Retinal pigment epithelial cell (primary cell): Measurements from ENCODE around the gene AP3B1.

Source experiments
- DNase-seq: peaks from one replicate; pipeline ENCODE4 v3.0.0-alpha.2; 2010; ENCODE audit warnings: low read depth
- H3K4me3 ChIP-seq: 2 replicates; pipeline ENCODE4 v1.5.1; 2011; ENCODE audit warnings: mild to moderate bottlenecking, low read length, control low read depth, moderate library complexity
- TF ChIP-seq, protein P1 (sequence below): conservative IDR thresholded peaks from 2 replicates; pipeline ENCODE4 v1.5.1; 2011; ENCODE audit warnings: low read depth, low read length, control low read depth, inconsistent platforms

AP3B1 gene

DNA sequence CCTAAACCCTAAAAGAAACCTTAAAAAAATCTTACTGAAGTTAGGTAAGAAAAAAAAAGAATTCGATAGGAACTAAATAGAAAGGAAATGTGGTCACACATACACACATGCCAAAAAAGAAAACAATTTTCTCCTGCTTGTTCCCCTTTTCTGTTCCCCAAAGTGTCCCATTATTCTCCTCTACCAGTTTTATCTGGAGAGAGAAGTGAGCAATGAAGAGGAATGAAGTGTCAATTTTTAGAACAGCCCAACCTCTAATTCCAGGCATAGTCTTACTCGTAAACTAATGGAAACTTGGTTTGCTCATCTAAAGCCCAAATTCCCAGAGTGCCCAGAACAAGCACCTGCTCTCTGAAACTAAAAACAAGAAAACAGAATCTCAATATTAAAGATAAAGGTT lies 26.1 kb downstream of the AP3B1 start:
- H3K4me3 ChIP-seq = no peak overlapping the region
- DNase-seq = no peak
- TF ChIP-seq, protein P1, sequence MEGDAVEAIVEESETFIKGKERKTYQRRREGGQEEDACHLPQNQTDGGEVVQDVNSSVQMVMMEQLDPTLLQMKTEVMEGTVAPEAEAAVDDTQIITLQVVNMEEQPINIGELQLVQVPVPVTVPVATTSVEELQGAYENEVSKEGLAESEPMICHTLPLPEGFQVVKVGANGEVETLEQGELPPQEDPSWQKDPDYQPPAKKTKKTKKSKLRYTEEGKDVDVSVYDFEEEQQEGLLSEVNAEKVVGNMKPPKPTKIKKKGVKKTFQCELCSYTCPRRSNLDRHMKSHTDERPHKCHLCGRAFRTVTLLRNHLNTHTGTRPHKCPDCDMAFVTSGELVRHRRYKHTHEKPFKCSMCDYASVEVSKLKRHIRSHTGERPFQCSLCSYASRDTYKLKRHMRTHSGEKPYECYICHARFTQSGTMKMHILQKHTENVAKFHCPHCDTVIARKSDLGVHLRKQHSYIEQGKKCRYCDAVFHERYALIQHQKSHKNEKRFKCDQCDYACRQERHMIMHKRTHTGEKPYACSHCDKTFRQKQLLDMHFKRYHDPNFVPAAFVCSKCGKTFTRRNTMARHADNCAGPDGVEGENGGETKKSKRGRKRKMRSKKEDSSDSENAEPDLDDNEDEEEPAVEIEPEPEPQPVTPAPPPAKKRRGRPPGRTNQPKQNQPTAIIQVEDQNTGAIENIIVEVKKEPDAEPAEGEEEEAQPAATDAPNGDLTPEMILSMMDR = no peak

DNA sequence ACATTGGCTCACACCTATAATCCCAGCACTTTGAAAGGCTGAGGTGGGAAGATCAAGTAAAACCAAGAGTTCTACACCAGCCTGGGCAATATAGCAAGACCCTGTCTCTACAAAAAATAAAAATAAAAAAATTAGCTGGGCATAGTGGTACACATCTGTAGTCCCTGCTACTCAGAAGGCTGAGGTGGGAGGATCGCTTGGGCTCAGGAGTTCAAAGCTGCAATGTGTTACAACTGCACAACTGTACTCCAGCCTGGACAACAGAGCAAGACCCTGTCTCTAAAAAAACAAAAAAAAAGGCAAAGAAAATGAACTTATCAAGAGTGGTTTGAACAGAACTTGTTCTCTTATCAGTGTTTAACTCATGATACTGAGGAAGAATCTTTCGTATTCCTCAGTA lies 29.3 kb downstream of the AP3B1 start:
- H3K4me3 ChIP-seq = no peak overlapping the region
- TF ChIP-seq, protein P1 = no peak
- no peak for DNase-seq

DNA sequence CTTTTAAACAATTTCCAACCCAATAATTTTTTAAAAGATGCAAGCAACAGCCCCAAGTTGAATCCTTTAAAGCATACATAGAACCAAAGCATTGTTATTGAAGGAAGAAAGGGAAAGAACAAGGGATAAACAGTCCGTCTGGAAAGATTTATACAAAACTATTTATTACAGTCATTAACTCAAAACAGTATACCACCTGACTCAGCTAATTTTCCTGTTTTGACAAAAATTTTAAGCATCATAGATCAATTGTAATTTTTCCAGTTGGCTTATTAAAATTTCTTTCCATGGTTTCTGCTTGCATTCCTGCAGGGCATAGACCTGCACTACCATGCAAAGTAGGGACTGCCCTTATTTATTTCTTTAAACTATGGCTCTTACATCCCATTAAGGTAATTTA lies 29.9 kb downstream of the AP3B1 start:
- no peak for DNase-seq

DNA sequence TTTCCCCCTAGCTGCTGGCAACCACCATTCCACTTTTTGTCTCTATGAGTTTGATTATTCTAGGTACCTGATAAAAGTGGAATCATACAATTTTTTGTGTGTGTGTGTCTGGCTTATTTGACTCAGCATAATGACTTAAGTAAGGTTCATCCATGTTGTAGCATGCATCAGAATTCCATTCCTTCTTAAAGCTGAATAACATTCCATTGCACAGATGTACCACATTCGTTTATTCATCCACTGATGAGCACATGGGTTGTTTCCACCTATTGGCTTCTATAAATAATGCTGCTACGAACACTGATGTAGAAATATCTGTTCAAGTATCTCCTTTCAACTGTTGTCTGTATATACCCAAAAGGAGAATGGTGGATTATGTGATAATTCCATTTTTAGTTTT lies 33.7 kb downstream of the AP3B1 start:
- TF ChIP-seq, protein P1 = no peak
- no peak overlapping the region for H3K4me3 ChIP-seq
- DNase-seq = no peak

More for the DNA sequence above, 29.9 kb downstream of the AP3B1 start:
- TF ChIP-seq, protein P1 = no peak
- no peak overlapping the region for H3K4me3 ChIP-seq

DNA sequence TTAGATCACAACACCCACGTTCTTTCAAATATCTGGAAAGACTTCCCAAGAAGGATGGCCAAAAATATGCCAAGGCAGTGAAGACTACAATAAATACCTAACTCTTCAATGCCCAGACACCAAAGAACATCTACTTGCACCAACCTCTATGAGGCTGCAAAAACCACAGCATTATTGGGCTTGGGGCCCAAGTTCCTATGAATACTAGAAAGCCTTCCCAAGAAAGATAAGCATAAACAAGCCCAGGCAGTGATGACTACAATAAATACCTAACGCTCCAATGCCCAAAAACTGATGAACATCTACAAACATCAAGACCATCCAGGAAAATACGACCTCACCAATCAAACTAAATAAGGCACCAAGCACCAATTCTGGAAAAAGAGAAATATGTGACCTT lies 41.3 kb downstream of the AP3B1 start:
- TF ChIP-seq, protein P1 = no peak
- H3K4me3 ChIP-seq = no peak overlapping the region
- no peak for DNase-seq

DNA sequence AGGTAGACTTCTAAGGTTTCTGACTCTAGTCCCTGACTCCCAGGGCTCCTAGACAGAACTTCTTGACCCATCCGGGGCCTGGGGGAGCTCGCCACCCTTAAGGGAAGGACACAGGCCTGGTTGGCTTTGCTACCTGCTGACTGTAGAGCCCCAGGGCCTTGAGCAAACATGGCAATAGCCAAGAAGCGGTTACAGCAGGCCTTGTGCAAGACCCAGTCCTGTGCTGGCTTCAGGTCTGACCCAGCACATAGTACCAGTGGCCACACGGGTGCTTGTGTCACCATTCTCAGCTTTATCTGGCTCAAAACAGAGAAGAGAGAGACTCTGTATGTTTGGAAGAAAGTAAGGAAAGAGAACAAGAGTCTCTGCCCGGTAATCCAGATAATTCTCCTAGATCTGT lies 41.8 kb downstream of the AP3B1 start:
- DNase-seq = no peak
- TF ChIP-seq, protein P1 = no peak
- no peak overlapping the region for H3K4me3 ChIP-seq

DNA sequence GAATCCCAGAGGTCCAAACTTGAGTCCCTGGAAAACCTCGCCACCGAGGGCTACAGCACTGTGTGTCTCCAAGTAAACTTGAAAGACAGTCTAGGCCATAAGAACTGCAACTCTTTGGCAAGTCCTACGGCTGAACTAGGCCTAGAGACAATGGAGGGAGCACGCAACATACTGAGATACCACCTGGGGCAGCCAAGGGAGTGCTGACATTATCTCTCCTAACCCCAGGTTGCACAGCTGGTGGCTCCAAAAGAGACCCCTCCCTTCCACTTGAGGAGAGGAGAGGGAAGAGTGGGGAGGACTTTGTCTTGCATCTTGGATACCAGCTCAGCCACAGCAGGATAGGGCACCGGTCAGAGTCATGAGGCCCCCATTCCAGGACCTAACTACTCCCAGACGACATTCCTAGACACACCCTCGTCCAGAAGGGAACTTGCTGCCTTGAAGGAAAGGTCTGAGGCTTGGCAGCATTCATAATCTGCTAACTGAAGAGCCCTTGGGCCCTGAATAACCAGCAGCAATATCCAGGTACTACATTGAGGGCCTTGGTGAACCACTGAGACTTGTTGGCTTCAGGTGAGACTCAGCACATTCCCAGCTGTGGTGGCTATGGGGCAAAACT lies 42.7 kb downstream of the AP3B1 start:
- TF ChIP-seq, protein P1 = no peak
- DNase-seq = no peak
- H3K4me3 ChIP-seq = no peak overlapping the region
